PFSK-1 (cell line): ENCODE measurements around the gene PPP1R1A.

Experiments
- FOXP2 ChIP-seq: optimal IDR thresholded peaks from 2 replicates; pipeline ENCODE3; 2011; ENCODE audit warnings: borderline replicate concordance, control low read depth, inconsistent platforms; ENCODE audit not compliant: insufficient read depth; ENCODE audit errors: extremely low read length, extremely low read depth
- POLR2AphosphoS5 ChIP-seq: IDR thresholded peaks from 2 replicates; pipeline ENCODE4 v1.6.1; 2012; ENCODE audit warnings: low read depth, mild to moderate bottlenecking, control low read depth, low read length, moderate library complexity
- SIN3A ChIP-seq: IDR thresholded peaks from 2 replicates; pipeline ENCODE4 v1.6.1; 2012; ENCODE audit warnings: mild to moderate bottlenecking, low read length, moderate library complexity, borderline replicate concordance; ENCODE audit not compliant: insufficient read depth
- TAF1 ChIP-seq: IDR thresholded peaks from 2 replicates; pipeline ENCODE4 v1.6.1; 2012; ENCODE audit warnings: low read length, control low read depth, borderline replicate concordance; ENCODE audit not compliant: insufficient read depth
- TF ChIP-seq, protein P1 (sequence below), 2 experiments: IDR thresholded peaks; 2 replicates each; pipeline versions ENCODE4 v1.6.1 to v1.8.0; 2011 to 2012; ENCODE audit warnings: low read depth in 2 of 2, low read length in 2 of 2, control low read depth in 1 of 2, inconsistent platforms in 1 of 2, mild to moderate bottlenecking in 1 of 2, moderate library complexity in 1 of 2; ENCODE audit not compliant: insufficient read depth in 1 of 2

PPP1R1A gene

DNA sequence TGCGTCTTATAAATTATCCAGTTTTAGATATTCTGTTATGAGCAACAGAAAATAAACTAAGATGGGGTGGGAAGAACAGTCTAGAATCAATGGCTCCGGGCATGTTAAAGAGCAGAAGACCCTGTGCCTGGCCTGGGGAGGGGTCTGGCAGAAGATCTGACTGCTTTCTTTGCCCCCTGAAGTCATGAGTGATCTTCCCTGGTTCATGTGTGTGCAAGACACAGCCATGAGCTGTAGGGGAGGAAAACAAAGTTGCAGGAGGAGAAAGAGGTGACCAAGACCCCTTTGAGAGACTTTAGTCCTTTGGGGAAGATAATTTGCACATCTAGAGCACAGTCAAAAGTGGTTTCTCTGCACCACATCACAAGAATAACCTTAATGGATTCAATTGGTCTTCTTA lies 41.5 kb upstream of the PPP1R1A start:
- no peak for TF ChIP-seq POLR2AphosphoS5
- TF ChIP-seq TAF1, result no peak
- no peak for TF ChIP-seq SIN3A
- no peak for TF ChIP-seq FOXP2
- TF ChIP-seq, protein P1, sequence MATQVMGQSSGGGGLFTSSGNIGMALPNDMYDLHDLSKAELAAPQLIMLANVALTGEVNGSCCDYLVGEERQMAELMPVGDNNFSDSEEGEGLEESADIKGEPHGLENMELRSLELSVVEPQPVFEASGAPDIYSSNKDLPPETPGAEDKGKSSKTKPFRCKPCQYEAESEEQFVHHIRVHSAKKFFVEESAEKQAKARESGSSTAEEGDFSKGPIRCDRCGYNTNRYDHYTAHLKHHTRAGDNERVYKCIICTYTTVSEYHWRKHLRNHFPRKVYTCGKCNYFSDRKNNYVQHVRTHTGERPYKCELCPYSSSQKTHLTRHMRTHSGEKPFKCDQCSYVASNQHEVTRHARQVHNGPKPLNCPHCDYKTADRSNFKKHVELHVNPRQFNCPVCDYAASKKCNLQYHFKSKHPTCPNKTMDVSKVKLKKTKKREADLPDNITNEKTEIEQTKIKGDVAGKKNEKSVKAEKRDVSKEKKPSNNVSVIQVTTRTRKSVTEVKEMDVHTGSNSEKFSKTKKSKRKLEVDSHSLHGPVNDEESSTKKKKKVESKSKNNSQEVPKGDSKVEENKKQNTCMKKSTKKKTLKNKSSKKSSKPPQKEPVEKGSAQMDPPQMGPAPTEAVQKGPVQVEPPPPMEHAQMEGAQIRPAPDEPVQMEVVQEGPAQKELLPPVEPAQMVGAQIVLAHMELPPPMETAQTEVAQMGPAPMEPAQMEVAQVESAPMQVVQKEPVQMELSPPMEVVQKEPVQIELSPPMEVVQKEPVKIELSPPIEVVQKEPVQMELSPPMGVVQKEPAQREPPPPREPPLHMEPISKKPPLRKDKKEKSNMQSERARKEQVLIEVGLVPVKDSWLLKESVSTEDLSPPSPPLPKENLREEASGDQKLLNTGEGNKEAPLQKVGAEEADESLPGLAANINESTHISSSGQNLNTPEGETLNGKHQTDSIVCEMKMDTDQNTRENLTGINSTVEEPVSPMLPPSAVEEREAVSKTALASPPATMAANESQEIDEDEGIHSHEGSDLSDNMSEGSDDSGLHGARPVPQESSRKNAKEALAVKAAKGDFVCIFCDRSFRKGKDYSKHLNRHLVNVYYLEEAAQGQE (IDR thresholded peaks at IDR 0.05; ENCODE audit: insufficient read depth in 1 of 2, low read depth in 2 of 2, low read length in 2 of 2), result no peak

DNA sequence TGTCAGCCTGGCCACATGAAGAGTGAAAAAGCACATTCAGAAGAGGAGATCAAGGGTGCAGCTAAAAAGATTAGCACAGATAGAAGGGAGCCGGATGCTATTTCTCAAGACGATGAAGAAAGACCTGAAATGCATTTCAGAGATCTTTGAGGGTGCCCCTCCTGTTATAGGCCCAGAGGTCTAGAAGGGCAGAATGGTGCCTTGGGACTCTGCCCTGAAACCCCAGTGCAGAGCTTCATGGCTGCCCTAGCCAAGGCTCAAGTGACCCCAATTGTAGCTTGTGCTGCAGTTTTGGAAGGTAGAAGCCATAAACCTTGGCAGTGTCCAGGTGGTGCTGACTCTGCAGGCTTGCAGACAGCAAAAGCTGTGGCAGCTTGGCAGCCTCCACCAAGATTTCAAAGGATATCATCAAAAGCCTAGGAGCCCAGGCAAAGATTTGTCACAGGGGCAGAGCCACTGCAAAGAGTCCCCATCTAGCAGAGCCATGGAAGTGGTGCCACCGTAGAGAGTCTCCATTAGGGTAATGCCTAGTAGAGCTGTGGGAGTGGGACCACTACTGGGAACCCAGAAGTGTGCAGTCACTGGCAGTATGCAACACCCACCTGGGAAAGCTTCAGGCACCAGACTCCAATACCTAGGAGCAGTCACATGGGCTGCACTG lies 39.9 kb upstream of the PPP1R1A start:
- TF ChIP-seq POLR2AphosphoS5 (no peak), TAF1 (no peak), SIN3A (no peak), FOXP2 (no peak)
- TF ChIP-seq, protein P1 (IDR thresholded peaks at IDR 0.05; ENCODE audit: insufficient read depth in 1 of 2, low read depth in 2 of 2, low read length in 2 of 2), result no peak

DNA sequence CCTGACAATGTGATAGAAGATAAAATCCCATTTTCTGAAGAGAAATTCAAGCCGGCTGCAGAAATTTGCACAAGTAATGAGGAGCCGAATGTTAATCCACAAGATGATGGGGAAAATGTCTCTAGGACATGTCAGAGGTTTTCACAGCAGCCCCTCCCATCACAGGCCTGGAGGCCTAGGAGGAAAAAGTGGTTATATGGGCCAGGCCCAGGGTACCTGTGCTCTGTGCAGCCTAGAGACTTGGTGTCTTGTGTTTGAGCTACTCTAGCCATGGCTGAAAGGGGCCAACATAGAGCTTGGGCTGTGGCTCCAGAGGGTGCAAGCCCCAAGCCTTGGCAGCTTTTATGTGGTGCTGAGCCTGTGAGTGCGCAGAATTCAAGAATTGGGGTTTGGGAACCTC lies 38.8 kb upstream of the PPP1R1A start:
- TF ChIP-seq FOXP2 (no peak), POLR2AphosphoS5 (no peak), TAF1 (no peak), SIN3A (no peak)
- TF ChIP-seq, protein P1 (IDR thresholded peaks at IDR 0.05; ENCODE audit: insufficient read depth in 1 of 2, low read depth in 2 of 2, low read length in 2 of 2), result no peak

DNA sequence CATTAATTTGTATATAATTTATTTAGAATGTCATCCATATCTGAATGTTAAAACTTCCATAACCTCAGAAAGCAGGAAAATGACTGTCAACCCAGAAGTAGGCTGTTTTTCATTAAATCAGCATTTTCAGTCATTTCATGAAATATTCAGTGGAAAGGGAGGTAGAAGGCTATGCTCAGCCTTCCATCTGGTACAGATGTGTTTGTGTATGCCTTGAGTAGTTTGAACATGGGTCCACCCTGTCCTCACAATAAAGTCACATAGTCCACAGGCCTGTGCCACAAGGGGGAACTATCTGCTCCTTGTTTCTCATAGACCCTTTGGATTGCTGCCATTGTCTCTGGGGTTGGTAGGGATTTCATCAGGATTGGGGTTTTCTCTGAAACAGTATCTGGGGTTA lies 37.1 kb upstream of the PPP1R1A start:
- no peak for TF ChIP-seq TAF1
- no peak for TF ChIP-seq SIN3A
- TF ChIP-seq POLR2AphosphoS5, result no peak

DNA sequence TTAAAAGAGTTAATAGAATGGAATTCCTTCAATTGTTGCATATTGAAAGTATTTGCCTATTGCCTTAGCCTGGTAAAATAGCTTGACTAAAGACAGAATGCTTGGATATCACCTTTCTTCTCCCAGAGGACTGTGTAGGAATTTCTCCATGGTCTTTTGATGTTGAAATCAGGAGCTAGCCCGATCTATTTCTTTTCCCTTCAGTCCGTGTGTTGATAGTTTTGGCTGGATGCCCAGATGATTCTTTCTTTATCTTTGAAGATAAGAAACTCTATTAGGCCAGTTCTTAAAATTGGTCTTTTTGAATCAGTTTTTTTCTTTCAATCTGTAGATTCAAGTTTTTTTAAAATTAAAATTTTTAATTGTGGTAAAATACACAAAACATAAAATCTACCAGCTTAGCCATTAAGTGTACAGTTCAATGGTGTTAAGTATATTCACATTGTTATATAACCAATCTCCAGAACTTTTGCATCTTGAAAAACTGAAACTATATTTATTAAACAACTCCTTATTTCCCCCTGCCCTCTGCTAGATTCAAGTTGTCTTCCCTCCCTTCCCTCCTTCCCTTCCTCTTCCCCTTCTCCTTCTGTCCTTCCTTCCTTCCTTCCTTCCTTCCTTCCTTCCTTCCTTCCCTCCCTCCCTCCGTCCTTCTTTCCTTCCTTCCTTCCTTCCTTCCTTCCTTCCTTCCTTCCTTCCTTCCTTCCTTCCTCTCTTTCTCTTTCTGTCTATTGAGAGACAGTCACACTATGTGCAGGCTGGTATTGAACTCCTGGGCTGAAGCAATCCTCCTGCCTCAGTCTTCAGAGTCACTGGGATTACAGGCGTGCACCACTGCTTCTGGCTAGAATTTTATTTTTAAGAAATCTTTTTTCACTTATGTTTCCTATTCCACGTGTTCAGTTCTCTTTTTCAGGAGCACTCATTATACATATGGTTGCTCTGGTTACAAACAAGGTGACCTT lies 36.1 kb upstream of the PPP1R1A start:
- TF ChIP-seq, protein P1 (IDR thresholded peaks at IDR 0.05; ENCODE audit: insufficient read depth in 1 of 2, low read depth in 2 of 2, low read length in 2 of 2), result no peak
- TF ChIP-seq TAF1 (no peak), FOXP2 (no peak), SIN3A (no peak), POLR2AphosphoS5 (no peak)
